Medulla oblongata (tissue), 1 donor: Measurements from ENCODE around the gene PPP1R15B.

ENCODE experiments used
- DNase-seq: peaks from one replicate; pipeline ENCODE4 v3.0.0-alpha.2; 2015; ENCODE audit errors: extremely low spot score

Gene PPP1R15B

DNA sequence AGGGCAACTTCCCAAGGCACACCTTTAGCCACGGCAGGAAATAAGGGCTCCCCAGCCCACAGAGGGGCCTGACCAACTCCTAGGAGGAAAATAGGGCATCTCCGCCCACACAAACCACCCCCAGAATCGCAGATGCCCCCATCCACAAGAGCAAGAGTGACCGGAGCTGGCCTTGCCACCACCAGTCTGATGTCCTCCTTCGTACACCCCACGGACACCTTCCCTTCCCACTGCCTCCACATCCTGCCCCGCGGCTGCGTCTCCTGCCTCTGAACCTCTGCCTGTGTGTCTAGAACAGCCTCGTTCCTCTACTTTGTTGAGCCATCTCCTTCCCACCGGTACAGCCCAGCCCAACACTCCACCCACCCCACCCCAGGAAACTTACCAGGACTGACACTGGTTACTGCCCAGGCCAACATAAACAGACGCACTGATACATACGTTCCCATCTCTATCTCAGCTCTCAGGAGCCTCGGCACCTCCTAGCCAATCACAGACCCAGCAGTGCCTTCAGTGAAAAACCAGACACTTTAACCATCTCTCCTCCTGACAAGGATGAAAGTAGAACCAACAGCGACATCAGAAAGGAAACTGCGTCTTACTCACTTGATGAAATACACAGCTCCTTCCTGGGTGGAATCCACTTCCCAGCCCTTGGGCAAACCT lies 44.3 kb downstream of the PPP1R15B start:
- no peak for DNase-seq

DNA sequence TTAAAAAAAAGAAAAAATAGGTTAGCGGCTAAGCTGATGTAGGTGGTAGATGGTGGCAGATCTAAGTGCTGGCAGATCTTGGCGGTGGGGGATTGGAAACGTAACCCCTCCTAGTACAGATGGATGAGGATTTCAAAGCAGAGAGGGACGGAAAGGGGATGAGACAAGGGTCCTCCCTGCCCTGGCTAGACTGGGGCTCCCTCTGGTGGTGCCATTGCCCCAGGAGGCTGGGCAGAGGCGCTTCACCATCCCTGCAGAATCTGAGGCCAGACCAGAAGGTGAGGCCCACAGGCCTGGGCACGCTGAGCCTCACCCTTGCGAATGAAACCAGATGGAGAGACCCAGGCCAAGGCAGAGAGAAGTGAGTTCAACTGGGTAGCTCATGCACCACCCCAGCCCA lies 44.9 kb downstream of the PPP1R15B start:
- DNase-seq = no peak

DNA sequence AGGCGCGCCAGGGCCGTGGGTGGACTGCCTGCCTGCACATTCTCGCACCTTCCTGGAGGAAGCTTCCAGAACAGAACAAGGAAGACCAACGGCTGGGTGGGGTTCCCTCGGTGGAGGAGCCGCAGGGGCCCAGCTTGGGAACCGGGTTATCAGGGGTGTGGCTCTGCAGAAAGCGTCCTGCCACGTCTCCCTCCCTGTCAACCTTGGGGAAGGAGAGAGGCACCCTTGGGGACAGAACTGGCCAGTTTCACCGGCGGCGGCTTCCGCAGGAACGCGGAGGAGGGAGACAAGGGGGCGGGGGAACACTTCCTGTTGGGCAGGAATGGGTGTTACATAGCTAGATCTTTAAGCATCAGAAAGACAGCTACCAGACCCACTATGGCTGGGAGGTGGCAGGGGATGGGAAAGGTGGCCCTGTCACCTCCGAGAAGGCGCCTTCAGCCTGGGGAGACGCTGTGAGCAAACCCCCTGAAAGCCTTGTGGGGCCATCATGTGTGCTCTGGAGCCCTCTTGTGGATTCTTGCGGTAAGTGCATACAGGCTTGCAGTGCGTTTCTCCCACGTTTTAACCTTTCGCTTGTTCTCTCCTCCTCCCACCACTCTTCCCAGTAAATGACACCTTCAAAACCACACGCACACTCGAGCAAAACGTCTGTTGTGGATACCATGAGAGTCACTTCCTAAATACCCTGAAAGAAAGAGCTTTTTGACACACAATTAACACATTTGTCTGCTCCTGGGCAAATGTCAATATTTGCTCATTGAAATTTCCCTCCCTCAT lies 48.1 kb downstream of the PPP1R15B start:
- peak; percentile 90 for DNase-seq

DNA sequence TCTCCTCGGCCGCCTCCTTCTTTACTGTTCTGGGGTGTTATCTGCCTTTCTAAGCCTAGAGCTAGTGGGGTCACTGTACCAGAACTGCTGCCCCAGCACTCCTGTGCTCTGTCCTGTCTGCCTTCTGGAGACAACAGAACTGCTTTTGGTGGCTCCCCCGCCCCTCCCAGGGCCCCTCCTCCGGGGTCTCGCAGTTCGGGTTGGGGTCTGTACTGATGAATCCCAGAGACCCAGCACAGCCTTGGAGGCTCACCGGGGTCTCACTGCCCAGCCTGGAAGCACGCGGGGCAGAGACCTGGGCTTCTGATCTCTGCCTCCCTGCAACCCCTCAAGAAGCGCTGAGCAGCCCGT lies 48.7 kb downstream of the PPP1R15B start:
- DNase-seq = no peak

GRCh38 chr1:204361781-204362180 lies 49.8 kb downstream of the PPP1R15B start:
- DNase-seq = no peak

GRCh38 chr1:204361341-204361771 lies 50.3 kb downstream of the PPP1R15B start:
- DNase-seq = no peak

DNA sequence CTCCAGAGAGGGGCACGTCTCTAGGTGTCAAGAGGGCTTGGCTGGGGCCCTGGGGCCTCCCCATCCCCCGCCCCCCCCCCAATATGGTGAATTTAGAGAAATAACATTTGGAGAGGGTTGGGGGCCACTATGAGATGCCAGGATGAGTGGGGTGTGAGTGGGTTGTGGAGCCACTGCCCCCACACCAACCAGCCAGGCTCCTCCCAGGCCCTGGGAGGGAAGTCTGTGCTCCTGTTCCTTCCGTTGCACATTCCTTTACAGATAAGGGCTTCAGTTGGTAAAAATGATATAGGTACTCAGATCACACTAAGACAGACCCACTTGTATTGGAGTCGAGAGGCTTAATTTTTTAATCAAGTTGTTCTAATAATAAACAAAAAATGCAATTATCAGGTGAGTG lies 51.3 kb downstream of the PPP1R15B start:
- DNase-seq = no peak

GRCh38 chr1:204359474-204360255 lies 52.0 kb downstream of the PPP1R15B start, which contains the start of gene PLEKHA6:
TSS of gene PLEKHA6 (minus strand) at chr1:204359929. CDS start at chr1:204273727, 86,202 bp downstream.
- DNase-seq = peak; percentile 84

DNA sequence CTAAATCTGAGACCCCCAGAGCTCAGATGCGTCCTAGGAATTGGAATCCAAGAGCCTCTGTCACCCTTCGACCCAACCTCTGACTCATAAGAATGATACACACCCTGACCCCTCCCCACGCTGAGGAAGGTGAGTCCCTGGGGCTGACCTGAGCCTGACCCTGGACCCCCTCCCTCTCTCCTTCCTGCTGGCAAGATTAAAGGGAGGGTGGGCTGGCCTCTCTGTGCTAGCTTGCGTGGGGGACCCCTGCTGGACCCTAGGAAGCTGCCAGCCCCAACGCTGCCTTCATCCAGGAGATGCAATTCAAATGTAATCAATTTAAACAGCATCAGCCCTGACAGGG lies 52.5 kb downstream of the PPP1R15B start:
- DNase-seq = no peak

- DNase-seq = no peak
Observed at GRCh38 chr1:204358605-204359004, 53.0 kb downstream of the PPP1R15B start.

DNA sequence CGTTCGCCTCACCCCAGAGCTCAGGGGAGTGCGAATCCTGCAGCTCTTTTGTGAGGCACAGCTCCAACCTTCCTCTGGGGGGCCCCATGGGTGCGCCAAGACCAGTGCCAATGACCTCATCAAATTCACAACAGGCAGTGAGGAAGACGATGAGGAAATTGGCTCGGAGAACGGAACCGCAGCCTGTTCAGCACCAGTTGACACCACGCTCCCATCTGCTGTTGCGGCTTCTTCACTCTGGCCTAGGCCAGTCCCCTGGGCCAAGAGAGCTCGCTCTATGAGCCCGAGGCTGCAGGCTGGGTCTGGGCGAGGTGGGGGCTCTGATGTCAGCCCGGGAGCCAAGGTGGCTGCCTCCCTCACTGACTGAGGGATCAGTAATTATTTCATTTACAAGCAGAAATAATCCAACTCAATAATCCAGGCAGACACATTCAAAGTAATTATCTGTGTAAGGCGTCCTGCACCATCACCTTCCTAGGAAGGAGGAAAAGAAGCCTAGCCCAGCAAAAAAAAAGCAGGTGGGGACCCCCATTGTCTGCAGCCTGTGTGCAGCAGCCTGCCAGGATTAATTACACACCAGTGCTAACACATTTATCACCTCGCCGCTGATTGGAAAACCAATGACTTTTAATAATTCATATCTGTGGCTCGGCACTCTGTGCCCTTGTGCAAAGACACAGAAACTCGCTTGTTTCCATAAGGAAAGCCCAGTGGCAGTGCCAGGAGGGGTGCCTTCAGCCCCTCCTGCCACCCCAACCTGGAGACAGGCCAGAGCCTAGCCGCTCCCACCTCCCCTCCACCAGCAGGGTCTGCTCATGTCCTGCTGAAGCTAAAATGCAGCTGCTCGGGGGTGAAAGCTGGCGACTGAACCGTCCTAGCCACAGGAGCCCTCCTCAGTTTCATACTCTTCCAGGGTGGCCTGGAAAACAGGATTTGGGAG lies 53.8 kb downstream of the PPP1R15B start:
- DNase-seq = peak; percentile 68

GRCh38 chr1:204356997-204357396 lies 54.6 kb downstream of the PPP1R15B start:
- DNase-seq = no peak

- no peak for DNase-seq
Observed at GRCh38 chr1:204355913-204356312, 55.7 kb downstream of the PPP1R15B start.

GRCh38 chr1:204354579-204354978 lies 57.0 kb downstream of the PPP1R15B start:
- DNase-seq = no peak
